ENCODE data around the gene CARD14. TPM values are rescaled to one million over a fixed set of nuclear protein-coding genes. Genes with fewer than 3 reads are reported as not detected.

Gene CARD14
- total and polyA plus RNA-seq, 2 of the 13 experiments (the other 11 are each of a cell fraction or from before 2014, with no cell fraction given) = 0.11 TPM; not detected in 1

- TF ChIP-seq RERE (CRISPR knock-in tag; IDR thresholded peaks at IDR 0.05; ENCODE audit: low read depth) = no peak
- TF ChIP-seq NR2C2 (CRISPR knock-in tag; IDR thresholded peaks at IDR 0.05; ENCODE audit: borderline replicate concordance) = peak; percentile 45
- TF ChIP-seq, protein P1, sequence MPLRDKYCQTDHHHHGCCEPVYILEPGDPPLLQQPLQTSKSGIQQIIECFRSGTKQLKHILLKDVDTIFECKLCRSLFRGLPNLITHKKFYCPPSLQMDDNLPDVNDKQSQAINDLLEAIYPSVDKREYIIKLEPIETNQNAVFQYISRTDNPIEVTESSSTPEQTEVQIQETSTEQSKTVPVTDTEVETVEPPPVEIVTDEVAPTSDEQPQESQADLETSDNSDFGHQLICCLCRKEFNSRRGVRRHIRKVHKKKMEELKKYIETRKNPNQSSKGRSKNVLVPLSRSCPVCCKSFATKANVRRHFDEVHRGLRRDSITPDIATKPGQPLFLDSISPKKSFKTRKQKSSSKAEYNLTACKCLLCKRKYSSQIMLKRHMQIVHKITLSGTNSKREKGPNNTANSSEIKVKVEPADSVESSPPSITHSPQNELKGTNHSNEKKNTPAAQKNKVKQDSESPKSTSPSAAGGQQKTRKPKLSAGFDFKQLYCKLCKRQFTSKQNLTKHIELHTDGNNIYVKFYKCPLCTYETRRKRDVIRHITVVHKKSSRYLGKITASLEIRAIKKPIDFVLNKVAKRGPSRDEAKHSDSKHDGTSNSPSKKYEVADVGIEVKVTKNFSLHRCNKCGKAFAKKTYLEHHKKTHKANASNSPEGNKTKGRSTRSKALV (CRISPR knock-in tag; IDR thresholded peaks at IDR 0.05) = no peak
- TF ChIP-seq, protein P2, sequence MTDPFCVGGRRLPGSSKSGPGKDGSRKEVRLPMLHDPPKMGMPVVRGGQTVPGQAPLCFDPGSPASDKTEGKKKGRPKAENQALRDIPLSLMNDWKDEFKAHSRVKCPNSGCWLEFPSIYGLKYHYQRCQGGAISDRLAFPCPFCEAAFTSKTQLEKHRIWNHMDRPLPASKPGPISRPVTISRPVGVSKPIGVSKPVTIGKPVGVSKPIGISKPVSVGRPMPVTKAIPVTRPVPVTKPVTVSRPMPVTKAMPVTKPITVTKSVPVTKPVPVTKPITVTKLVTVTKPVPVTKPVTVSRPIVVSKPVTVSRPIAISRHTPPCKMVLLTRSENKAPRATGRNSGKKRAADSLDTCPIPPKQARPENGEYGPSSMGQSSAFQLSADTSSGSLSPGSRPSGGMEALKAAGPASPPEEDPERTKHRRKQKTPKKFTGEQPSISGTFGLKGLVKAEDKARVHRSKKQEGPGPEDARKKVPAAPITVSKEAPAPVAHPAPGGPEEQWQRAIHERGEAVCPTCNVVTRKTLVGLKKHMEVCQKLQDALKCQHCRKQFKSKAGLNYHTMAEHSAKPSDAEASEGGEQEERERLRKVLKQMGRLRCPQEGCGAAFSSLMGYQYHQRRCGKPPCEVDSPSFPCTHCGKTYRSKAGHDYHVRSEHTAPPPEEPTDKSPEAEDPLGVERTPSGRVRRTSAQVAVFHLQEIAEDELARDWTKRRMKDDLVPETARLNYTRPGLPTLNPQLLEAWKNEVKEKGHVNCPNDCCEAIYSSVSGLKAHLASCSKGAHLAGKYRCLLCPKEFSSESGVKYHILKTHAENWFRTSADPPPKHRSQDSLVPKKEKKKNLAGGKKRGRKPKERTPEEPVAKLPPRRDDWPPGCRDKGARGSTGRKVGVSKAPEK (CRISPR knock-in tag; IDR thresholded peaks at IDR 0.05; ENCODE audit: borderline replicate concordance) = 0 out of 2 replicates have a peak, but pooled peaks have one; percentile 45
- TF ChIP-seq, protein P3, sequence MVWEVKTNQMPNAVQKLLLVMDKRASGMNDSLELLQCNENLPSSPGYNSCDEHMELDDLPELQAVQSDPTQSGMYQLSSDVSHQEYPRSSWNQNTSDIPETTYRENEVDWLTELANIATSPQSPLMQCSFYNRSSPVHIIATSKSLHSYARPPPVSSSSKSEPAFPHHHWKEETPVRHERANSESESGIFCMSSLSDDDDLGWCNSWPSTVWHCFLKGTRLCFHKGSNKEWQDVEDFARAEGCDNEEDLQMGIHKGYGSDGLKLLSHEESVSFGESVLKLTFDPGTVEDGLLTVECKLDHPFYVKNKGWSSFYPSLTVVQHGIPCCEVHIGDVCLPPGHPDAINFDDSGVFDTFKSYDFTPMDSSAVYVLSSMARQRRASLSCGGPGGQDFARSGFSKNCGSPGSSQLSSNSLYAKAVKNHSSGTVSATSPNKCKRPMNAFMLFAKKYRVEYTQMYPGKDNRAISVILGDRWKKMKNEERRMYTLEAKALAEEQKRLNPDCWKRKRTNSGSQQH (CRISPR knock-in tag; IDR thresholded peaks at IDR 0.05; ENCODE audit: low read depth) = no peak
- no peak for TF ChIP-seq KAT7 (CRISPR knock-in tag; IDR thresholded peaks at IDR 0.05; ENCODE audit: borderline replicate concordance)
- no peak for TF ChIP-seq EEA1 (CRISPR knock-in tag; IDR thresholded peaks at IDR 0.05; ENCODE audit: borderline replicate concordance)
- TF ChIP-seq ZBTB37 (CRISPR knock-in tag; IDR thresholded peaks at IDR 0.05) = no peak
- no peak for TF ChIP-seq SNRNP70 (IDR thresholded peaks at IDR 0.05; ENCODE audit: low read depth, low read length)
- TF ChIP-seq RFX5 (IDR thresholded peaks at IDR 0.05; ENCODE audit: low read depth, low read length) = no peak
- TF ChIP-seq MIXL1 (CRISPR knock-in tag; IDR thresholded peaks at IDR 0.05) = no peak
- no peak for TF ChIP-seq ZSCAN25 (CRISPR knock-in tag; IDR thresholded peaks at IDR 0.05)
- no peak for TF ChIP-seq ZFP36L1 (CRISPR knock-in tag; IDR thresholded peaks at IDR 0.05)
- TF ChIP-seq SP4 (CRISPR knock-in tag; IDR thresholded peaks at IDR 0.05) = 0 out of 2 replicates have a peak, but pooled peaks have one; percentile 33
- TF ChIP-seq ZNF552 (CRISPR knock-in tag; IDR thresholded peaks at IDR 0.05; ENCODE audit: borderline replicate concordance) = no peak
Observed at GRCh38 chr17:80195671-80196529, 26.1 kb downstream of the CARD14 start (continued).
